ACHN (cell line): ENCODE results near the gene ZC3H15.
A peak's percentile ranks its signal among the peaks of the same experiment; 100 is the strongest.

Experiments used
- DNase-seq: peaks from one replicate; pipeline ENCODE4 v3.0.0-alpha.2; 2015
- in situ Hi-C: cut with HindIII; loops from 2 replicates; pipeline ENCODE4 v1.10.0; 2017; ENCODE audit warnings: low sequenced_read_pairs, low pct_ligation_motif_present, low pct_unique_long_range_greater_than_20kb

Gene ZC3H15

DNA sequence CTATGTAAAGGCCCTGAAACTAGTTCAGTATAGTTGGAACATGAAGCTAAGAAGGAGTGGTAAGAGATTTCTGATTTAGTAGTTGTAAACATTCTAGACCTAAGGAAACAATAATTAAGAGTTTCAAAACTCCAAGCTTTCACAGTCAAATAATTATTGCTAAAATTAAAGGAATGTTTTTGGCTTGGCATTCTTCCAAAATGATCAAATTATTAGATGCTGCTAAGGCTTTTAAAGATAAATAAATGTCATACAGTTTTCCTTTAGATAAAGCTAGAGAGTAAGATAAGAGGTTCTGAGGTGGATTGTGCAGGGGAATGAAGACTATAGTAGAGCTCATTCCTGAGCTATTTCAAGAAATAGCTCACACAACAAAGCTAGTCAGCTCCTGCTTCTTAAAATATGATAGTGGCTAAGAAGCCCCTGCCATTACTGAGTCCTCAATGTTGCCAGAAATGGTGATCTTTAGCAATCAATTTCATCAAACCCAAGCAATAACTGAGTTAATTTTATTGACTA, 45.3 kb downstream of the ZC3H15 start:
- no peak for DNase-seq
- in situ Hi-C loops: no loop called here

DNA sequence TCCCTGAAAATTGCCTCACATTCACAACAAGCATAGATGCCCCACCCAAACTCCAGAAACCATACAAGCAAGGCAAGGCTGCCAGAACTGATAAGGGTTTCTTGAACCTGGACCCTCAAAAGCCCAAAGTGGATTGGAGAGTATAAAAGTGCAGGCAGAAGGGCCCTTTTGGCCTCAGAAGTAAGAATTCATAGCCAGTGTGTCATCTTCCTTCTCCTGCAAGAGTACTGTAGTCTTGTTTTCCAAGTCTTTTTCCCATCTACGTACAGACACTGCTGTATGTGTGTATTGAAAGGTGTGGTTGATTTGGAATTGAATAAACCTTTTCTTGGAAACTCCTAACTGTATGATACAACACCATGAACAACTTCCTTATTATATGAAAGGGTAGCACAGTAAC, 46.8 kb downstream of the ZC3H15 start:
- DNase-seq: no peak
- in situ Hi-C loops: no loop called here

DNA sequence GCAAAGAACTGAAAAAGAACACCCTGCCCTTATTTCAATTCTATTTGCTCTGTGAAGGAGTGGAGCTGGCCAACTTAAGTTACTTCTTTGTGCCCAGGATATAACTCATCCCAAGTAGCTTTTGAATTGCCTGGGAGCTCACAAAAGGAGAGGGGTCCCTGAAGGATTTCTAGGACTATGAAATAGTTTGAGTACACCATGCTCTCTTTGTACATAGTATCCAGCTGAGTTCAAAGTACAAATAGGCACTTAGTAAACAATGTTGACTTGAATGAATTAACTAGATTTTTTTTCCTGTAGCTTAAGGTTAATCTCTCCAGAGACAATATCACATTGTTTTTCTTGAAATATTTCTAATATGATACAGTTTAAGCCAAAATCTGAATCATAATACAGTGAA, 47.7 kb downstream of the ZC3H15 start:
- in situ Hi-C loops: no loop called here
- no peak for DNase-seq

DNA sequence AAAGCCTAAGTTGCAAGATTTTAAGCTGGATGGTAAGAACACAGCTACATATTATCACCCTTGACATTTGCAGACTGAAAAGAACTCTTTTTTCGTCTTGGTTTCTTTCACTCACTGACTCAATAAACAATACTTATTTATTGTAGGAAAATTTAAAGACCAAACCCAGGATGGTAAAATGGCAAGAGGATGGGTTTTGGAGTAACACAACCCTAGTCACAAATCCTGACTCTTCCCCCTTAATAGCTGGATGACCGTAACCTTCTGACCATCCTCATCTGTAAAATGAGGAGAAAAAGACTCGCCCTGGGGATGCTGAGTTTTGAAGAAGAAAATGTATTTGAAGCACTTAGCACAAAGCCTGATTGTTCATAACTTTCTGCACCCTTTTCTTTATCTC, 48.3 kb downstream of the ZC3H15 start:
- in situ Hi-C loops: no loop called here
- no peak for DNase-seq

DNA sequence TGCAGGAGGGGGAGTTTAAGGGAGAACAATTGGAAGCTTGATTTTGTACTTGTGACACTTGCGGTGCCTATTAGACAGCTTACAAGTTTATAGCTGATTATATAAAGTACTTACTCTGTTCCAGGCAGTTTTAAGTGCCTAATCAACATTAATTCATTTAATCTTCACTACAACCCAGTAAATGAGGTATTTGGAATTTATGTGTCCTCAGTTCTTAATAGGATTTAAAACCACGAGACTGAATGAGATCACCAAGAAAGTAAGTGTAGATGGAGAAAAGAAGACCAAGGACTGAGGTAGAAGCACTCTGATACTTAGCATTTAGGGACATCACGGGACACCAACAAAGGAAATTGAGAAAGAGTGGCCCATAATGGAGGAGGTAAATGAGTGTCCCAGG, 49.8 kb downstream of the ZC3H15 start:
- in situ Hi-C loops: no loop called here
- DNase-seq: no peak

DNA sequence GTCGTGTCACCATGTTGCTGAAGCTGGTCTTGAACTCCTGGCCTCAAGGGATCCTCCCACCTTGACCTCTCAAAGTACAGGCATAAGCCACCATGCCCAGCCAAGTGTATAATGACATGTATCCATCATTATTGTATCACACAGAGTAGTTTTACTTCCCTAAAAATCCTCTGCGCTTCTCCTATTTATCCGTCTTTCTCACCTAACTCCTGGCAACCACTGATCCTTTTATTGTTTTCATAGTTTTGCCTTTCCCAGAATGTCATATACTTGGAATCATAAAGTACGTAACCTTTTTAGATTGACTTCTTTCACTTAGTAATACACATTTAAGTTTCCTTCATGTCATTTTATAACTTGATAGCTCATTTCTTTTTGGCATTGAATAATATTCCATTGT, 51.0 kb downstream of the ZC3H15 start:
- no peak for DNase-seq
- in situ Hi-C loops: no loop called here

DNA sequence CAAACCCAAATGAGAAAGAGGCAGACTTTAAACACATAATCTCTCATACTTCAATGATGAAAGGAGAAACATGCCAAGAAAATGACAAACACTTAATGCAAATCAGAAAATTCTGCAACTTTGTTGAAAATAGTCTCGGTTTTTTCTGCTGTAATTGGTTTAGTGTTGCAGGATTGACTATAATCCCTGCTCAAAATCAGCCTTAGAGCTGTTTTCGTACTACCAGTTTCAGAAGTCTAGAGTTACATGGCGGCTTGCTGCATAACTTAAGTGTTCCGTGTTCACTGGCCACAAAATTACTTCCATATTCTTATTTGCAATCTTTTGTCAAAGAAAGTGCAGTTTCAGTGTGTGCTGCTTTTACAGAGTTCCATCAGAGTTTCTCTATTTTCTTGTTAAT, 54.9 kb downstream of the ZC3H15 start:
- no peak for DNase-seq
- in situ Hi-C loops: no loop called here

DNA sequence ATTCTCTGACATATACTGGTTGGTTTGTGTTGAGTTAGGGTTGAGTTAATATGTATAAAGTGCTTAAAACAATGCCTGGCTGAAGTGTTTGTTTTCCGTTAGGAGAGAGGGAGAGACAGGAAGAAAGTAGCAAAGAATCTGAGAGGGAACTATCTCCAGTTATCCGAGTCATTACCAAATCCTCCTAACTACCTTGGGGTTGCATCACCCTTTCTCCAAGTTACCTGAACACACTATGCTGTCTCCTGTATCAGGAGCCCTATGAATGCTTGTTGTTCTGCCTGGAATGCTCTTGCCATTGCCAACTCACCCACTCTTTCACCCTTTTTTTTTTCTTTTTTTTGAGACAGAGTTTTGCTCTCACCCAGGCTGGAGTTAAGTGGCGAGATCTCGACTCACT, 55.9 kb downstream of the ZC3H15 start:
- no peak for DNase-seq
- in situ Hi-C loops: no loop called here

DNA sequence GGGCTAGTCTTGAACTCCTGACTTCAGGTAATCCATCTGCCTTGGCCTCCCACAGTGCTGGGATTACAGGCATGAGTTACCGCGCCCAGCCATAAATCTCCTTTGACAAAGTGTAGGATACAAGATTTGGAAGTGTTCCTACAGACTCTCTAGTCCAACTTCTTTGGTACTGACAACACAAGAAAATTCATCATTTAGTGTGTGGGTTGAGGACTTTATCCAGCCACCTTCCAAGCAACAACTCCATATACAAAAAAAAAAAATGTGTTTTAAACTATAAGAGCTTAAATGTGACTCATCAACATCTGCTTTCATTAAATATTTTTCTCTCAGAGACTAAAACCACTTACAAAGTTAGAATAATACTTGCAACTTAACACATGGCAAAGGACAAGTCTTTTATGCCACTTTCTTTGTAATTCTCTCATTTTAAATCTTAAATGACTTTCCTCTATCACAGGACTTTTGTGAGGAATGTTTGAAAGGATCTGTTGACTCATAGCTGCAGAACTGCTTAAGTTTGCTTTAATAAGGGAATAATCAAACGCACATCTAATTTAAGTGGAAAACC, 57.6 kb downstream of the ZC3H15 start:
- in situ Hi-C loops: no loop called here
- DNase-seq: peak; percentile 60

DNA sequence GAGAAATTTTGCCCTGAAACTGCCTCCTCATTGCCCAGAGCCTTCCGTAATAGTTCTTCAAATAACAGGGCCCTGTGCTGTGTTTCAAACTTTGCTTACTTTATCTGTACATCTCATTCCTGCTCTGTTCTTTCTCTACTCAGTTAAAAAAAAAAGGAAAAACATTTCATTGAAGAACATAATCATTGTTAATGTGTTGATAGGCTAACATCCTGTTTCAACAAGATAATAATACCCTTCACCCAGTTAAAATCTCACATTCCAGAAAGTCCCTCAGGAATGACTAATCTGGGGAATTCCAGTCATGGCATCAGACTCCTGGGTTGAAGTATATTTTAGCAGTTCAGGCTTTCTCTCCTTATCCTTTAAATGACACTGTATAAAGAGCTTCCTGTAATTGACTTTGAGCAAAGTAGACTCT, 58.2 kb downstream of the ZC3H15 start:
- peak; percentile 93 for DNase-seq
- in situ Hi-C loops: no loop called here

DNA sequence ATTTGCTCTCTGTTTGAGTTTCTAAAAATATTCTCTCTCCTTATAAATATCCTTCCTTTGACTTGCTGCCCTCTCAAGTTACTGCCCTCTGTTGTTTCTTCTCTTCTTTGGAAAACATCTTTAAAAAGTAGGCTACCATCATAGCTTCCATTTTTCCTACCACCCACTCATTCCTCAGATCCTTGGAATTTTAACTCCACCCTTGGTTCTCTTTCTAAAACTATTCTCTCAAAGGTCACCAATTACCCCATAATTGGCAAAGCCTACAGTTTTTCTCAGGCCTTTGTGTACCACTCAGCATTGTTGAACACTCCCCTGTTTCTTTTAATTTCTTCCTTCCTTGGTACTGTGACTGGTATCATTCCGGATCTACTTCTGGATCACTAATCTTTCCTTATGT, 60.8 kb downstream of the ZC3H15 start:
- no peak for DNase-seq
- in situ Hi-C loops: no loop called here

DNA sequence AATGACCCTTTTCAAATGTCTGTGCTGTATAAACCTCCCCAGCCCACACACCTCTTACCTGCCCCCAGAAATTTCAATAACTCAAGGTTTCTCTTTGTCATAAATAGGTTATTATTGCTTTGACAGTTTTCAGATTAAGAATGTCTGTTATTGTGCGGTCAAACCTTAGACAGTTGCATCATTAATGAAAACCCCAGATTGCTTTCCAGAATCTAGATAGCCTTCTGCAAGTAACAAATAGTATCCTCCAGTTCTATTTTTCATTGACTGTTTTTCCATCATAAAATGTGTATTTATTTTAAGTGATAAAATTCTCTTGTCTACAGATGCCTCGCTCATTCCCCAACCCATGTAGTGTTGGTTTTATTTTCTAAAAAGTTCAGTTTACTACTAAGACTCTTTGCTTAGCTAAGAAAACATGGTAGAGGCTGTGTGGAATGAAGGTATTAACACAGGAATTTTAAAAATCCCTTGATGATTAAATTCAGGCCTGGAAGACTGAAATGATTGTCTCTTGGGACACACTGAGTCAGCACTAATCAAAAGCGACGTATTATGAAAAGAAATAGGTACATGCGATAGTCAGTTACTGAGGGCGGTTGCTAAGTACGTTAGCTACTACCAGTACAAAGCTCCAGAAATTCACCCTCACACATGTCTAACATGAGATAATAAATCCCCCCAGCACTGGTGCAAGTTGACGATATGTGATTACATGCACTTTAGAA, 65.4 kb downstream of the ZC3H15 start:
- no peak for DNase-seq
- in situ Hi-C loops: no loop called here

DNA sequence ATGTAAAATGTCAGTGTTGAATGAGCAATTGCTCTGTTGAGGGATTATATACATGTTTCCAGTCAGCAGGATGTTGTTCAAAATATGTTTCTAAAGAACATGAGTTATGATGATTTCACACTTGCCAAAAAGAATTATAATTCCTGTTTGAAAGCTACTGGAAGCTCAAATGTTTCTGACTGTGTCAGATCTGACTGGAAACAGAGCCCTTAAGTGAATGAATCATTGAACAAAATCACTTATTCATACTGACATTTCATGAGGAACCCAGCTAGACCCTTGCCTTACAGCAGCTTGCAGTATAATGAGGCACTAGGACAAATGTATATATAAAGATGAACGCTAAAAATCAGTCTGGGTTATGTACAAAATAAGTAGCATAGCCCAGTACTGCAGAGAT, 68.4 kb downstream of the ZC3H15 start:
- in situ Hi-C loops: no loop called here
- DNase-seq: no peak

DNA sequence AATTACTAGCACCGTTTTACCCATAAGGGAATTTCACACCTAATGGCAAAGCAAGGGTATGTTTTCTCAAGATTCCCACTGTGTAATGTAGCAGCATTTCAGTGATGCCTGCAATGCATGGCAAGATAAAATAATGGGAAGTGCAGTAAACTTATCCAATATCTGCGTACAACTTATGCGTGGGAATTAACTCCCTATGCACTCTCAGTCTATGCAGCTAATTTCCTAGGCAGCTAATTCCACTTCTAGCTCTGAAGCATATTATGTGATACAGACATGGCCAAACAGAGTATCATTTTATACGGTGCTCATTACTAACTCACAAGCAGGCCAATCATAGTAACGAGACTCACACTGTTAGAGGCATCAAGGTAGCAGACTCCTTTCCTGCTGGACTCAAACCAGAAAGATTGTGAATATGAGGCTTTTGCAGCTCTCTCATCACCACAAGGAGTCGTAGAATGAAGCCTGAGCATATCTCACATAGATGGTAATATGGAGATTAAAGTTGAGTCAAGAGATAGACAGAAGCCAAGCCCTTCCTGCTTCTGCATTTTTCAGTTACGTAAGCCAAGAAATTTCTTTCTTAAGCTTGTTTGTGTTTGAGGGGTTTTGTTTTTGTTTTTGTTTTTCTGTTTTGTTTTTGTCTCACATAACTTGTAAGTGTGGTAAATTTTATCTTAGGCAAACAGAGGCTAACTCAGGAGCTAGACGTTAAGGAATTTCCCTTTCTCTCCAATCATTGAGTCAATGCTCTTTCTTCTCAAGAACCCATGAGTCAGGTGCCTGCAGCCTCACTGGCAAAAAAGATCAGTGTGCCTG, 69.0 kb downstream of the ZC3H15 start:
- peak; percentile 24 for DNase-seq
- in situ Hi-C loops: no loop called here

DNA sequence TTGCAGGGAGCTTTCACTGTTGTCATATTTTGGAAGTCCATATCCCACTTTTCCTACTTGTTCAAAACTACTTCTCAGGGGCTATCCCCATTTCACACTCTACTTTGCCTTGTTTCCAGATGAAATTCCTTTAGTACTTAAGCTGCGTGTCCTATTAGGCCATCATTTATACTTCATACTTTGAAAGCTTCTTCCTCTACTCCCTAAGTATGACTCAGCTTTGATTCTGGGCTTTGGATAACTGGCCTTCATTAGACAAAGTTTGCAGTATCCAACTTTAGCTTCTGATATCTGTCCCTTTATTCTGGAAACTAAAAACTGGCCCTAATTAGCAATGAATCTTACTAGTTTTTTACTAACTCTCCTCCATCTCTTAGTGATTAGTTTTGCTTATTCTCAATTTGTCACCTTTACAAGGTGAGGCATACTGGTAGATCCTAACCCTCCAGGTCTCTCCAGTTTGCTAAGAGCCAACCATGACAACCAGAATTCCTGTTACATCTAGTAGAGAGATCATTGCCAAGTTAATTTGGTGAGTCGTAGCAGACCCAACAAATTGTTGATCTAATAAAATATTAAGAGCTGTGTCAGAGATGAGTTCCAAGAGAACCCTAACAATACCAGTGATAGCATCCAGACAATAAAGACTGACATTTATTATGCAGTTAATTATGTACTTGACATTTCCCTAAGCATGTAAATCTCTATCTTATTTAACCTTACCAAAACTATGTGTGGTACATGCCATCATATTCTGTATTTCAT, 72.6 kb downstream of the ZC3H15 start:
- DNase-seq: no peak
- in situ Hi-C loops: no loop called here
